Gastrocnemius medialis (tissue), 4 donors: ENCODE data around the gene PAQR5. TPM values are rescaled to one million over a fixed set of nuclear protein-coding genes. Genes with fewer than 3 reads are reported as not detected.

Source experiments
- ATAC-seq, 2 donors: fragments of 150-250 bp; one replicate each; pipeline ENCODE4 v1.9.1; 2016
- DNase-seq, 2 donors: peaks; one replicate each; pipeline ENCODE4 v3.0.0-alpha.2; 2019
- H3K27ac ChIP-seq, 4 donors: fragments of 200-600 bp; sonication (generic); 1 replicate in 1 of 4; 2 replicates in 3 of 4; pipeline ENCODE4 v1.5.1; 2016 to 2018; ENCODE audit warnings: mild to moderate bottlenecking in 2 of 4, moderate library complexity in 1 of 4
- H3K27me3 ChIP-seq, 3 donors: fragments of 200-600 bp; sonication (generic) in 2 of 3; 1 replicate in 1 of 3; 2 replicates in 2 of 3; pipeline versions ENCODE4 v1.5.1 to v1.6.0; 2016 to 2019; ENCODE audit warnings: mild to moderate bottlenecking in 1 of 3, moderate library complexity in 1 of 3
- H3K36me3 ChIP-seq, 2 donors: fragments of 200-600 bp; sonication (generic) in 1 of 2; one replicate each; pipeline ENCODE4 v1.5.1; 2017 to 2018
- H3K4me1 ChIP-seq, 2 donors: fragments of 200-600 bp; sonication (generic) in 1 of 2; one replicate each; pipeline ENCODE4 v1.5.1; 2016 to 2017; ENCODE audit warnings: mild to moderate bottlenecking in 2 of 2
- H3K4me3 ChIP-seq, 4 donors: fragments of 200-600 bp; sonication (generic) in 3 of 4; 1 replicate in 1 of 4; 2 replicates in 3 of 4; pipeline ENCODE4 v1.5.1; 2016 to 2019; ENCODE audit warnings: mild to moderate bottlenecking in 2 of 4
- H3K9me3 ChIP-seq, 3 donors: fragments of 200-600 bp; sonication (generic) in 2 of 3; 1 replicate in 1 of 3; 2 replicates in 2 of 3; pipeline ENCODE4 v1.5.1; 2016 to 2019
- POLR2A ChIP-seq, 2 donors: fragments of 450-650 bp; IDR thresholded peaks; one replicate each; pipeline ENCODE4 v1.6.1; 2017; ENCODE audit warnings: antibody characterized with exemption in 2 of 2, mild to moderate bottlenecking in 2 of 2, moderate library complexity in 2 of 2
- in situ Hi-C, 4 donors: fragments of 200-750 bp; cut with MboI; loops; one replicate each; pipeline versions ENCODE4 v1.15.0 to v1.8.0; 2017; ENCODE audit warnings: low sequenced_read_pairs in 4 of 4
- intact Hi-C: fragments of 100-400 bp; cut with DNase I; formaldehyde crosslinking; loops from one replicate; pipeline ENCODE4 v1.15.1; 2023; ENCODE audit warnings: low total_unique reads
- total RNA-seq, 4 donors: library from RNA; depleted of rRNA; stranded (reverse); fragments of >200 nt; gene quantifications; one replicate each; pipeline versions ENCODE4 v1.1.0 to v1.2.3, GENCODE V29; 2016
- TF ChIP-seq, protein P1 (sequence below), 5 experiments: fragments of 450-650 bp in 3 of 5; fragments of 200-600 bp in 2 of 5; sonication (generic) in 2 of 5; IDR thresholded peaks in 4 of 5; conservative IDR thresholded peaks in 1 of 5; 1 replicate in 4 of 5; 2 replicates in 1 of 5; pipeline ENCODE4 v1.5.1; 2016 to 2019; ENCODE audit warnings: antibody characterized with exemption in 5 of 5, mild to moderate bottlenecking in 3 of 5, moderate library complexity in 3 of 5

The PAQR5 gene
- total RNA-seq, 4 donors from 2014 or later = 0.07 to 0.10 (median 0.10) TPM; not detected in 1

DNA sequence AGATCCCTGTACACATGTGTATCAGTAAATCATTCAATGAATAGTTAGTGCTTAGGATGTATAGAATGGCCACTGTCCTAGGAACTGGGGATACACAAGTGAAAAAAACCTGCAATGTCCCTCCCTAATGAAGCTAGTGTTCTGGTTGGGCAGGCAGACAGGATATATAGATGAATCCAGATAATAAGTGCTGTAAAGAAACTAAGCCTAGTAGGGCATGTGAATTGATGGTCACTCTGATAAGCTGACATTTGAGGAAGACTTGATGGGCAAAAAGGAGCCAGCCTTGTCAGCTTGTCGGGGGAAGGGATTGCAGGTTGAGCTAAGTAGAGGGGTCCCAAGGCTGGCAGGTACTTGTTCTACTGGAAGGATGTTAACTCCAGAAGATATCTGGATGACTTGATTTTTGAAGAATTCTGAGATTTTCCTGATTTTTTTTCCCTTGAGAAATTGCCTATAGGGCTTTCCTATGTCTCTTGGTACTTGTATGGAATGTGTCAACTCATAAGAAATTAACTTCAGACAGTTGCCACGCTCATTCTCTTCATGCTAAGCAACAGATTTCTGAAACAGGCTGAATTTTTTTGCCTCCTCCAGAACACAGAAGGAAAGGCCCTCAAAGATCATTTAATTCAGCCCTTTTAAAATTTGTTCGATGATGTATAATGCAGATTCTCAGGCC is 109.1 kb downstream of the PAQR5 start:
- no peaks in the 10 kb centered on the region for H3K36me3 ChIP-seq
- no peaks in the 10 kb centered on the region for H3K27me3 ChIP-seq
- no peak for DNase-seq
- TF ChIP-seq, protein P1, sequence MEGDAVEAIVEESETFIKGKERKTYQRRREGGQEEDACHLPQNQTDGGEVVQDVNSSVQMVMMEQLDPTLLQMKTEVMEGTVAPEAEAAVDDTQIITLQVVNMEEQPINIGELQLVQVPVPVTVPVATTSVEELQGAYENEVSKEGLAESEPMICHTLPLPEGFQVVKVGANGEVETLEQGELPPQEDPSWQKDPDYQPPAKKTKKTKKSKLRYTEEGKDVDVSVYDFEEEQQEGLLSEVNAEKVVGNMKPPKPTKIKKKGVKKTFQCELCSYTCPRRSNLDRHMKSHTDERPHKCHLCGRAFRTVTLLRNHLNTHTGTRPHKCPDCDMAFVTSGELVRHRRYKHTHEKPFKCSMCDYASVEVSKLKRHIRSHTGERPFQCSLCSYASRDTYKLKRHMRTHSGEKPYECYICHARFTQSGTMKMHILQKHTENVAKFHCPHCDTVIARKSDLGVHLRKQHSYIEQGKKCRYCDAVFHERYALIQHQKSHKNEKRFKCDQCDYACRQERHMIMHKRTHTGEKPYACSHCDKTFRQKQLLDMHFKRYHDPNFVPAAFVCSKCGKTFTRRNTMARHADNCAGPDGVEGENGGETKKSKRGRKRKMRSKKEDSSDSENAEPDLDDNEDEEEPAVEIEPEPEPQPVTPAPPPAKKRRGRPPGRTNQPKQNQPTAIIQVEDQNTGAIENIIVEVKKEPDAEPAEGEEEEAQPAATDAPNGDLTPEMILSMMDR (IDR thresholded peaks at IDR 0.05 in 4 of 5, conservative IDR thresholded peaks at IDR 0.05 in 1 of 5) = no peak
- no peak for TF ChIP-seq POLR2A (IDR thresholded peaks at IDR 0.05)
- ATAC-seq = no peak
- no peak overlapping the region for H3K27ac ChIP-seq
- no peaks in the 10 kb centered on the region for H3K4me1 ChIP-seq
- intact Hi-C loops (no loop called here), in situ Hi-C loops (loop anchor here in 1 of 4 donors (10.0 kb wide), 1 partner anchor 343 kb away; no protein-coding TSS in a partner anchor)
- no peaks in the 10 kb centered on the region for H3K9me3 ChIP-seq
- no peak overlapping the region for H3K4me3 ChIP-seq

DNA sequence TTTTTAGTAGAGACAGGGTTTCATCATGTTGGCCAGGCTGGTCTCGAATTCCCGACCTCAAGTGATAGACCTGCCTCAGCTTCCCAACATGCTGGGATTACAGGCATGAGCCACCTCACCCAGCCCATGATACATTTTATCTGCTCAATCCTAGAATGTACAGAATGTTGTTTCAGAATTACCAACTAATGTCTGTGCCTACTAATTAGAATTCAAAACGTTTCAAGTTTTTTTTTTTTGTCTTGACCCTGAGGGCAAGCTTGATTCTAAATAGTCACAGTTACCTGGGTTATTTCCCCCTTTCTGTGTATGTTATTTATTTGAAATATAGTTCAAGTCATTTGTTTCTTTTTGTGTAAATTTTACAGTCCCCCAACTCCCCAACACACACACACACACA is 110.1 kb downstream of the PAQR5 start:
- Histone ChIP-seq H3K27ac (no peak overlapping the region), H3K4me3 (no peak overlapping the region), H3K27me3 (no peaks in the 10 kb centered on the region), H3K9me3 (no peaks in the 10 kb centered on the region), H3K36me3 (no peaks in the 10 kb centered on the region), H3K4me1 (peaks cover 0 to 3% of the 10 kb centered on the region in 2 donors)
- in situ Hi-C loops = loop anchor here in 1 of 4 donors (10.0 kb wide), 1 partner anchor 344 kb away; no protein-coding TSS in a partner anchor
- ATAC-seq = no peak
- no peak for DNase-seq
- intact Hi-C loops = no loop called here
- TF ChIP-seq, protein P1 (IDR thresholded peaks at IDR 0.05 in 4 of 5, conservative IDR thresholded peaks at IDR 0.05 in 1 of 5) = no peak
- TF ChIP-seq POLR2A (IDR thresholded peaks at IDR 0.05) = no peak

GRCh38 chr15:69410248-69410874 is 111.6 kb downstream of the PAQR5 start:
- in situ Hi-C loops = no loop called here
- no peak overlapping the region for H3K4me3 ChIP-seq
- no peaks in the 10 kb centered on the region for H3K36me3 ChIP-seq
- peaks cover 0 to 8% (median under 1%) of the 10 kb centered on the region in 3 donors for H3K27me3 ChIP-seq
- no peak for TF ChIP-seq POLR2A (IDR thresholded peaks at IDR 0.05)
- TF ChIP-seq, protein P1 (IDR thresholded peaks at IDR 0.05 in 4 of 5, conservative IDR thresholded peaks at IDR 0.05 in 1 of 5) = no peak
- ATAC-seq (no peak), DNase-seq (no peak)
- H3K9me3 ChIP-seq = no peaks in the 10 kb centered on the region
- H3K27ac ChIP-seq = no peak overlapping the region
- intact Hi-C loops = no loop called here
- peaks cover 9 to 10% of the 10 kb centered on the region in 2 donors for H3K4me1 ChIP-seq

DNA sequence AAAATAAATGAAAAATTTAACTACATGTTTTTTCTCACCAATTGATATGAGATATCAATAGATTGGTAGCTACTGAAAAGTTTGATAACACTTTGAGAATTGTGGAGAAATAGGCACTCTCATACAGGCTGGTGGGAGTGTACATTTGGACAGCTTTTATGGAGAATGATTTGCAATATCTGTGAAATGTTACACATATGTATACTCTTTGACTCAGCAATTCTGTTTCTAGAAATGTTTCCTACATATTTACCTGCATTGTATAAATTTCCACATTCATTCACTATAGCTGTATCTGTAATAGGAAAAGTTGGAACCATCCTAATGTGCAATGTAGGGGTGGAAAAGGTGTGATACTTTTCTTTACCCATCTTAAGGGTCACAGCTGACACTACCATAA is 113.6 kb downstream of the PAQR5 start:
- in situ Hi-C loops (no loop called here), intact Hi-C loops (no loop called here)
- Histone ChIP-seq H3K9me3 (no peaks in the 10 kb centered on the region), H3K4me1 (peaks cover 9 to 10% of the 10 kb centered on the region in 2 donors), H3K27ac (no peak overlapping the region), H3K4me3 (no peak overlapping the region), H3K27me3 (peaks cover 0 to 8% (median 2%) of the 10 kb centered on the region in 3 donors), H3K36me3 (no peaks in the 10 kb centered on the region)
- no peak for ATAC-seq
- no peak for TF ChIP-seq POLR2A (IDR thresholded peaks at IDR 0.05)
- TF ChIP-seq, protein P1 (IDR thresholded peaks at IDR 0.05 in 4 of 5, conservative IDR thresholded peaks at IDR 0.05 in 1 of 5) = no peak
- no peak for DNase-seq
